Heart left ventricle (tissue), 13 donors: Measurements from ENCODE around the gene TM9SF3.

Source experiments
- CTCF ChIP-seq, 12 donors: fragments of 200-600 bp; sonication (generic) in 4 of 12; IDR thresholded peaks; one replicate each; pipeline versions ENCODE4 v1.5.0 to v1.8.0; 2018 to 2022; ENCODE audit warnings: antibody characterized with exemption in 12 of 12, mild to moderate bottlenecking in 5 of 12
- POLR2A ChIP-seq, 2 donors: fragments of 450-650 bp; IDR thresholded peaks; one replicate each; pipeline ENCODE4 v1.6.1; 2017; ENCODE audit warnings: antibody characterized with exemption in 2 of 2, mild to moderate bottlenecking in 2 of 2, moderate library complexity in 2 of 2
- donor health status: ischemic (EF 13 %, LVEDD 7.1; RV severe dilation, severe dysfunction).
- donor health status: DM: no; HTN: yes; CAD: no.
- donor health status: DM: no; HTN: no; CAD: no.
- donor health status: ischemic (EF 25% LVEDD 6.9; RV normal size, moderate dysfunction).
- donor health status: ischemic (EF 25% LVEDD 5.7; RV mildly dilated, moderate dysfunction).
- donor health status: ischemic (EF 35%, LVEDD 5.7; RV mildly dilated, moderate dysfunction).
- donor health status: nonischemic (EF 11% LVEDD 7.7; RV severe dilation, severe dysfunction).
- donor health status: DM: yes; HTN: yes; CAD: no.
- donor health status: PGD.
- donor health status: ischemic (EF 29% LVEDD 5.4; RV normal size, mild dysfunction).
- donor health status: nonischemic (EF 23%, LVEDD 6.1; RV moderate dilation, normal function).

- no peak for TF ChIP-seq CTCF (IDR thresholded peaks at IDR 0.05)
- no peak for TF ChIP-seq POLR2A (IDR thresholded peaks at IDR 0.05)
Observed at GRCh38 chr10:96536129-96536528, 50.7 kb downstream of the TM9SF3 start.
